CMK (cell line): ENCODE measurements around the gene HIC1.

Experiments used
- DNase-seq: peaks from one replicate; pipeline ENCODE4 v3.0.0-alpha.2; 2010; ENCODE audit warnings: low read depth

HIC1 gene

DNA sequence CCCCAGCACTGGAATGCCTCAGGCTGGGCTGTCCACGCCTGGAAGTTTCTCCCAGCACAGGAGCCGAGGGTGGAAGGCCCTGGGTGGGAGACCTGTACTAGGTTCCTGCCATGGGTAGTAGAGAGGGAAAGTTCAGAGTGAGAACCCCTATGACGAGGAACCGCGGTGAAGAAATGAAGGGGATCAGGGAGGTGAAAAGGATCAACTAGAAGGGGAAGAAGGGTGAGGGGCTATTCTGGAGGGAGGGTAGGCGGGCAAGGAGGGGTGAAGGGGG is 5.4 kb downstream of the HIC1 start:
- no peak for DNase-seq

DNA sequence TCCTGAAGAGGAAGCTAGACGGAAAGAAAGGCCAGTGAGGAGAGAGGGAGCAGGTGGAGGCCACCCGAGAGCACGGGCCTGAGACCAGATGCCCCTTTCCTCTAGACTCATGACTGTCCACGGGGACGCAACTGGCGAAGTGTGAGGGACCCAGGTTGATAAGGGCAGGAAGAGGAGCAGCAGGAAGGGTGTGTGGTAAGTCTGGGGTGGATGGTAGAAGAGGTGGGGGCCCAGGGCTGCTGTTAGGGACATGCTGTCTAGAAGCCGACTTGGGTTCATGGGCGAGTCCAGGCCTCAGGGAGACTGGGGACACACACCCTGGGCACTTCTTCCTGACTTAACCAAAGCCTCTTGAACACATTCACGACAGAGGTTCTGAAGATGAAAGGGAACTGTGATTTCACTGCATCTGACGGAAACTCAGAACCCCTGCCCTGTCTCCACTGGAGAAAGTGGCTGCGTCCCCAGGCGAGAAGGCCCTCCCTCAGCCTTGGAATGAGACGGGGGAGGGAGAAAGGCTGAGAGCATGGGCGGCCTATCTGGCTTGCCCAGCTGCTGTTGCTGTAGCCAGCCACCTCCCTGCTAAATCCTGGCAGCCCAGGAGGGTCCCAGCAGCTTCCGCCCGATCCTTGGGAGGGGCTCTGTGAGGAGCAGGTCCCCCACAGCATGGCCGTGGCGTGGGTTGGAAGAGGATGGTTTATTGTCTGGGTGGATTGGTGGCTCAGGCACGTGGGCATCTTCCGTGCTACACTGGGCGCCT is 6.0 kb downstream of the HIC1 start:
- no peak for DNase-seq

DNA sequence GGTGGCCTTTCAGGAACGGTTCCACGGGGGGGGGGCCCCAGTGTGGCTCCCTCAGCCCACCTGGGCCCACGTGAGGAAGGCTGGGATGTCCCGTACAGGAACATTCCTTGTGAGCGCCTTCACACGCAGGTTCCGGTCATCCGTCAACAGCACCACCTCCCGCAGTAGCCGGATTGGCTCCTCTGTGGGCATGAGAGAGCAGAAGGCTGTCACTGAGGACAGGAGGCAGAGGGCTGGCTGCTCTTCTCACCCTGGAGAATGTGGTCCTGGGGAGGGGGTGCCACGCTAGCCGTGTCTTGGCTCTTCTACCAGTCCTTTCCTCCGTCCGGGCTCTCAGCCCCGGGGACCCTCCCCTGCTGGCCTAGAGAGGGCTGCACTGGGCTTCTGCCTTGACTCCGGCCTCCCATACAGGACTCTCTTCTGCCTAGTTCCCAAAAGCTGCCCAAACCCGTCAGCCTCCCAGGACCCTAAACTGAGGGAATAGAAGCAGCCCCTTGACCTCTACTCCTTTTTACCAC is 6.6 kb downstream of the HIC1 start:
- DNase-seq: no peak

DNA sequence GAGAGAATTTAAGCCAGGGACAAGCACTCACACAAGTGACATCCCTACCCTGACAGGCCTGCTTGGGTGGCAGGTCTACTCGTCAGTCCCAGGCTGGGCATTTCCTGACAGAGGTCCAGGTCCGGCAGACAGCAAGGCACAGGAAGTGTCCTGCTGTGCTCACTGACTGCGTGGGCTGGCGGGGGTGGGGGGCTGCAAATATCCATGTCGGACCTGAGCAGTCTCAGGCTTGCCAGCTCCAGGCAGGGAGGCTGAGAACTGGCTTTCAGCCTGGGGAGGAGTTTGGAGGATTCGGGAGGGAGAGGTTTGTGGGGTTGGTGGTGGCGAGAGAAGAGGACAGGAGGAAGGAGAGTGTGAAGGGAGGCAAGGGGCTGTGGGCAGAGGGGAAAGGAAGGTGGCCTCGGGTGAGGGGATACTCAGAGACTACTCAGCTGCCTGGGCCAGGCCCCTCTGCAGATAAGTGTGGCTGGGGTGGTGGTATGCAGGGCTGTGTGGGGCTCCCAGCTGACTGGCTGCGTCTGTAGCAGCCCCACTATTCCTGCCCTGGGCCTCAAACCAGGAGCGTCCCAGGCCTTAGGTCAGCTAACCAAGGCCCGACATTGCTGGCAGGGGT is 7.8 kb downstream of the HIC1 start:
- no peak for DNase-seq

DNA sequence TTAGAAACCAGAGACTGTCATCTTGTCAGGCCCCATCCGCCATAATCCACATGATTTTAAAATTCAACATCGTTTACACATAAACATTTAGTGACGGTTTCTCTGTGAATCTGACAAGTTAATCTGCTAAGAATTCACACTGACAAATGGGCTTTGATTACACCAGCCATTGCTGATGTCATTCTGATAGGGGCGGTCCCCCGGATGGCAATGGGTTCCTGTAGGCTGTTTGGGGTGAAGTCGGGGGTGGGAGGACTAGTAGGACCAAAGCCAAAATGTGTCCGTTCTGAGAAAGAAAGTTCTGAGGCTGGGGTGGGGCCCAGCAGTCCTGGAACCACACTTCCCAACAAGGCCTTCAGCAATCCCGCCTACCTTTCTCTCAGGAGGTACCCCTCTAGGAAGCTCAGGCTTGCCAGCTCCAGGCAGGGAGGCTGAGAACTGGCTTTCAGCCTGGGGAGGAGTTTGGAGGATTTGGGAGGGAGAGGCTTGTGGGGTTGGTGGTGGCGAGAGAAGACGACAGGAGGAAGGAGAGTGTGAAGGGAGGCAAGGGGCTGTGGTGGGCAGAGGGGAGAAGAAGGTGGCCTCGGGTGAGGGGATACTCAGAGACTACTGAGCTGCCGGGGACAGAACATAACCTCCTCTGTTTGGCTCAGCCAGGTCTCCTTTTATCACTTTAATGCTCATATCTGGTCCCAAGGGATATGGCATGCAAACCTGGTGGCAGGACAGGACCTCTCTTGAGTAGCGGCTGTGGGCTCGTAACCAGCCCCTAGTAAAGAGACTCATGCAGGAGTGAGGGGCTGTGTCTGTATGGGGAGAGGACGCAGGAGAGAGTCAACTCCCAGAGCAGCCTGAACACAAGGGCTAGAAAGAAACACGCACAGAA is 8.6 kb downstream of the HIC1 start:
- DNase-seq: no peak

DNA sequence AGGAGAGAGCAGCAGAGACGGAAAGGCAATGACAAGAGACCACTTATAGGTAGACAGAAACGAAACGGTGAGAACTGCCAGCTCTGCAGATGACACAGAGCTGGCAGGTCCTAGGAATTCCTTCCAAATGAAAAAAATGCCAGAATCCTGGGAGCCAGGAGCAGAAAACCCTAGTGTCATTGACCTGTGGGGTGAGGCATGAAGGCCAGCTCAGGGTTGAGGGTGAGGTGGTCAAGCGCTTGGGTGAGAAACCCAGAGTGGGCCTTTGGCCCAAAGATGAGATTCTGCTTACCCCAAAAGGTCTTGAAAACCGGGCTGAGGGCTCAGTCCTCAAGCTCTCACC is 9.2 kb downstream of the HIC1 start:
- DNase-seq: no peak

DNA sequence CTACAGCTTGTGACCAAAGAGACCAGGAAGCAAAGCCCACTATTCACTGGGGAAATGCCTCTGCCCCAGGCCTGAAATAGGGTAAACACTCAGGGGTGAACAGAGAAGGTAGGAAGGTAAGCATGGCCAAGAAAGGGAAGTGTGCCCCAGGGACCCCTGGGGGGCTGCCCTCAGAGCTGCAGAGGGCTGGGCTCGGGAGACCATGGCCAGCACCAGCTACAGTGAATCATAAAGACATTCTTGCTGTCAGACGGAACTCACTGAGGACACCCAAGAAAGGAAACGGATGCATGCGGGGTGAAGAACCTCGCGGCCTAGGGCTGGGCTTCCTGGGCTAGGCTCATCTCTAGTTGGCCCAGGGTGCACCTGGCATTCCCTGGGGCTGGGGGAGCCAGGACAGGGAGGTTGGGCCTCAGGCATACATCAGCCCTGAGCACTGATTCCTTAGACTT is 9.6 kb downstream of the HIC1 start:
- no peak for DNase-seq

DNA sequence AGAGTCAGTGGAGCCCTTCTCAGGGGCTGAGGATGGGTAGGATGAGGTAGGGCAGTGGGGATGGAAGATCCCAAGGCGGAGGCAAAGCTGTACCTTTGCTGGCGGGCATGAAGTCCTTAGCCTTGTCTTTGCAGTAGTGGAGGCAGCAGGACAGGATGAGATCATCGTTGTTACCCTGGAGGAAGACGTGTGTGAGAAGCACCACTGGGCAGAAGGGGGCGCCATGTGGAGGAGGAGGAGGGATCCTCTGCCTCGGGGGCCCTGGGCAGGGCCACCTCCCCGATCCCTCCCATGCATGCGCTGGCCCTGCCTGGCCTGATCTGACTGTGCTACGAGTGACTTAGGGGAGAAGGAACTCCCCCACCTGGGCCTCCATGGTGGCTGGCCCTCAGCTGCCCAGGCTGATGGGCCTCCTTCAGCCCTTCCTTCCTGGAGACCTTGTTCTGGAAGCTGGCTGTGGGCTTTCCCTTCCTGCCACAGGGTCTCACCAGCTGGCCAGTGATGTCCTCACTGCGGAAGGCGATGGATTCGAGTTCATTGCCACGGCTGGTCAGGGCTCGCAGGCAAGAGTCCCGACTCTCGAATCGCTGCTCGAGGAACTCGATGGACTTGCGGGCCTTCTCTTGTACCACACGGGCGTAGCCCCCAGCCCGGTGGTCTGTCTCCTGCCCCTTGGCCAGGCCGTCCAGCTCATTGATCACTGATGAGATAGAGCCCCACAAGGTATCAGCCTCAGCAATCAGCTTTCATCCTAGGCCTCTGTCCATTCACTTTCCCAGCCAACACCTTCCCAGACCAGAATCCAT is 10.3 kb downstream of the HIC1 start:
- no peak for DNase-seq

DNA sequence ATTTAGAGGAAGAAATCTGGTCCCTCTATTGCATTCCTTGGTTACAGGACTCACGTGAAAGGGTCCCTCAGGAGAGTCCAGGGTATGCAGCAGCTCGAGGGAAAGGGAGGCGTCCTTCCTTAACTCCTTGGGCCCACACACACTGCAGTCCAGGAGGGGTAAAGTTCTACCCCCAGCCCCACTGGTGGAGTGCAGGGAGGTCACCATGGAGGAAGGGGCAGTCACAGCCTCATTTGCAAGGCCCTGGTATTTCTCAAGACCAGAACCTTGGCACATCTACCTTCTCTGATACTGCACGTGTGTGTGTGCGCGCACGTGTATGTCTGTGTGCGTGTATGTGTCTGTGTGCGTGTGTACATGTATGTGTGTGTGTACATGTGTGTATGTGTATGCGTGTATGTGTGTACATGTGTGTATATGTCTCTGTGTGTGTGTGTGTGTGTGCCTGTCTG is 11.1 kb downstream of the HIC1 start:
- no peak for DNase-seq

DNA sequence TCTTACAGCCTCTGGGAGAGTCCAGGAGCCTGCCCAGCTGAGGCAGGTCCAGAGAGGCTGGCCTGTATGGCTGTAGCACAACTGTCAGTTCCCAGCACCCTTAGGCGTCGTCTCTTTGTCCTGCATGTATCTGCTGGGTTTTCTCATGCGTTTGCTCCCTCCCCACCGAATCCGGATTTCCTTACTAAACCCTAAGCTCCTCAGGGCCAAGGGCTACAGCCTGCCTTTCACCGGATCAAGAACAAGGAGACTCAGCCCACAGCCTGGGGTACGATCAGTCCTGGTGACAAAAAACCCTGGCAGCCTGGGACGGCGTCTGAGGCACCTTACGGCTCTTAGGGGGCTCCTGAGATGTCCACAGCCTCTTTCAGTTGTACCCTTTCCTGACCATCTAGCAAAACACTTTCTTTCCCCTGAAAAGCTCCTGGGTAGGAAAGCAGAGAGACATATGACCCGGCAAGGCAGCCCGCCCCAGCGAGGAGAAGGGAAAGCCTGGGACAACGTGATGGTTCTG is 12.2 kb downstream of the HIC1 start:
- DNase-seq: no peak

DNA sequence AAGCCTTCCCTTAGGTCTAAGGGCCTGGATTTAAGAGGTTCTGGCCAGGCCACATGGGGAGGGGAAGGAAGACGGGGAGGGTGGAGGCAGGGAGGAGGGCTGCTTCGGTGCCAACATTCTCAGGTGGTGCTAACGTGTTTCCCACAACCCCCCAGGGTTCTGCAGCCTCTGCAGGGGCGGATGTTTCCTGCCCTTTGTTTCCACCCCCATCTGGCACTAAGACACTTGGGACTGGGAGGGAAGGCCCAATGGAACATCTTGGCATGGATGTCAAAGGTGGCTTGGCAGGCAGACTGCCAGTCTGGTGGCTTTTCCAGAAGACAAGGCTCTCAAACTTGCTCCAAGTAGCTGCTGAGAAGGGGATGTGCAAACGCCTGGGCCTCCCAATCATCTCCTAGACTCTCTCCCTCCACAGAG is 12.7 kb downstream of the HIC1 start:
- DNase-seq: no peak

DNA sequence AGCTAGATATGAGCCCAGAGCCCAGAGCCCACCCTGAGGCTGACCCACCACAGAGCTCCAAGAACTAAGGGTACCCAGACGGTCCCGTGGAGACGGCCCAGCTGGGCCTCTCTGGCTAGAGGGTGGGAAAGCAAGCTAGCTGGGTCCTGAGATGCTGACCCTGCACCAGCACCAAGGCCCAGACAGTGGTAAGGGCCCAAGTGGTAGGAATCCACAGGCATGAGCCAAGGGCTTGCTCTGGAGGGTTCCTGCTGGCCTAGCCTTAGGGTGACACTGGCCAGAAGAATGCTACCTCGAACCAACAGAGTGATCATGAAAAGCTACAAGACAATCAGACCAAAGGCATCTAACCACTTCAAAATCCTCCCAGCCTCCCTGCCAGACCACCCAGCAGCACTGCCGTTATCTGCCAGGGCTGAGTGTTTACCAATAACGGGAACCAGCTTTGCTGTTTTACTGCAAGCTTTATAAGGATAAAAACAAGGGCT is 13.2 kb downstream of the HIC1 start:
- DNase-seq: no peak

DNA sequence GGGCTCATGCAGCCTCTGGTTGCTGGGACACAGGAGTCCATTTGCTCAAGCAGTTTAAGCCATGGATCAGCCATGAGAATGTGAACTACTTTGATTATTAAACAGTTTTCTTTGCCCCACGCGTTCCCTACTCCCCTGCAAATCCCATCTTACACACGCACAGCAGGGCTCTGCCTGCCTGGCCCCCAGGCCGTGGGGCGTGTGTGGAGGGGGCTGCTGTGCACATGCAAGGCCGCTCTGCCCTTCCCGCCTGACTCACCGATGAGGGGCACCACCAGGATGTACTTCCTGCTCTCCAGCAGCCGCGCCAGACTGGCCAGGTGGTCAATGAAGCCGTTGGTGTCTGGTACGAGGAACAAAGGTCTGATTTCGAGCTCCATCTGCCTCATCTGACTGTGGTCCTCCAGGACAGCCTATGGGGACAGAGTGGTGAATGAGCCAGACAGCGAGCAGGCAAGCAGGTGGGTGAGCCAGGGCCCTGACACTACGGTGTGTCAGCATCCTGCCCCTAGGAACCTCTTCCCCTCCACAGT is 13.7 kb downstream of the HIC1 start:
- no peak for DNase-seq

DNA sequence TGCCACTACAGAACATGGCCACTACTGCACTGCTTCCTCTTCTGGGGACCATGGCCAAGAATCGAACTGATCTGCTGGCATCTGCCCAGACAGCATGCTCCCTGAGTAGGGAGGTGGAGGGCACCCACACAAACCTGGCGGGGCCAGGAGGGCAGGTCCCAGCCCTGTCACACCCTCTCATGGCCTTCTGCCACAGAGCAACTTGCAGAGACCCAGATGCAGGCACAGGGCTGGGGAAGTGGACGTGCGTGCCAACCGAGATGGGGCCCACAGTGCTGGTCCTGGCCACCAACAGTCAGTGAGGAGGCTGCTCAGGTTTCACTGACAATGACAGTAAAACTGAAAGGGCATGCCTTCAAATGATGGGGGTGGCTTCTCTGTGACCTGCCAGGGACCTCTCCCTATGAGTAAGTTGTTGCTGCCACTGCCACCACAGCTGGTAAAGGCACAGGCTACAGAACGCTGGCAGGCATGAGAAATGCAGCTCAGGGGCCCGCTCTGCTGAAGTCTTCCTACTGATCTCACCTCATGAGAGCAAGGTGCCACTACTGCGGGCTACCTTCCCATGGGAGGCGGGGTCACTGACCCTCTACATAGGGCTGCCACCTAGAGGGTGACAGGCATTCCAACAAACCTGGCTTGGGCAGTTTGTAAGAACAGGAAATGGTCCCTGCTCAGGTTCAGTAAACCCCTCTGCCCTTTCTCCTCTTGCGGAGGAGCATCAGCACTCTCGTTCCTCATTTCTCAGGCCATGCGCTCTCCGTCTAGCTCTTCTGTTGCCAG is 15.5 kb downstream of the HIC1 start:
- DNase-seq: no peak

DNA sequence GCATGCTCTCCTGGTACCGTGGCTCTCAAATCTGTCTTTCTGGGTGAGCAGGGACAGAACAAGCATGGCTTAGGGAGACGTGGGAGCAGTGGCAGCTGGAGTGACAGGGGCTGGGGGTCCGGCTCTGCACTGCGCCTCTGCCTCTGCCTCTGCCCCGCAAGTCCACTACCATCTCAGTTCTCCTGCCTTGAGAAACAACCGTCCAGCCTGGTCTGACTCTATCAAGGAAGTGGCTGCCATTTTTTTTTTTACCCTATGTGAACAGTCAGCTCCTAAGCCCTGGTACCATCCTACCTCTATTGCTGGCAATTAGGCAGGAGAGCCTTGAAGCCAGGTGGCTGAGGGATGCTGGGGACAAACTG is 16.1 kb downstream of the HIC1 start:
- no peak for DNase-seq

DNA sequence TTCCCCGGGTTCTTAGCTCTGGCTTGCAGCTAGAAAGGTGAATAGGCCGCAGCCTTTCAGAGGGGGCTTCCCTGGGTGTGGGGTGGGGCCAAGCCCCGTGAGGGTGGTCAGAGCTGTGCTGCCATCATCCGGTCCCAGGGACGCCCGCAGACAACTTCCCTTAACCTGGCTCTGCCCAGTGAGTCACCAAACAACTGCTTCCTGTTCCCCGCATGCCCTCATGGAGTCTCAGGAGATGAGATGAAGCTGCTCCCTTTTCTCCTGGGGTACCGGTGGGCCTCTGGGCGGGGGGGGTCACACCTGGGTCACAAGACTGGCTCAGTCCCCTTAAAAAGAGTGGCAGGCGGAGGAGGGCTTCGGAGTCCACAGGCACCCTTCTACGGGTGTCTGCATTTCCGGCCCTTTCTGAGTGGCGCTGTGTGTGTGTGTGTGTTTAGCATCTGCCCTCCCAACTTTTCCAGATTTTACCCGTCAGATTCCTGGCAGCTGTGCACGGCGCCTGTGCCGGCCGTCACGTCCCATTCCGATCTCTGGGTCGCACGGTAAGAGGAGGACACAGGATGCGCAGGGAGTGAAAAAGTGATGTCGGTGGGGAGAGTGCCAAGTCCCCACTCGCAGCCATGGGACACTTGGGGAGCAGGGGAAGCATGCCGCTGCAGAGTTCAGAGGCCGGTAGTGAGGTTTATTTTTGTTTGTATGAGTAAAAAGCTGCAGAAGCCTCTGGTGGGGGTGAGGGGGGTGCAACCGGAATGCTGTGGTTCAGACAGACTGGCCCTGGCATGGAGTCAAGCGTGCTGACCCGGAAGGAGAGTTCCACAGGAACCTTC is 16.8 kb downstream of the HIC1 start:
- no peak for DNase-seq

DNA sequence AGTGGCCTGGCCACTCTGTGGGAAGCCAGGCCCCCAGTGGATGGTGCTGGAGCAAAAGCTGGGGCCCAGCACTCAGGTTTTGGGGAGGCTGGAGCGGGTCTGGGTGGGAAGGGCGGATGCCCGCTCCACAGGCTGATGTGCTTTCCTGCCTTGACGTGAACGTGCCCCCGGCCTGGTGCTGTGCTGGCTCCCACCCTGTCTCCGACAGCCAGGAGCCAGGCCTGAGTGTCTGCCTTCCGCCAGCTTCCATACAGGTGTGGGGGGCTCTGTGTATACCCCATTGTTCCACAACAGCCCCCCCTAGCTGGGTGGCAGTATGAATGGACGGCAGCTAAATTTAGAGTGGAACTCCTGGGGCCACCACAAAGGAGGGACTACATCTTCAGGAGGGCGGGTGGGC is 20.0 kb downstream of the HIC1 start:
- DNase-seq: no peak

DNA sequence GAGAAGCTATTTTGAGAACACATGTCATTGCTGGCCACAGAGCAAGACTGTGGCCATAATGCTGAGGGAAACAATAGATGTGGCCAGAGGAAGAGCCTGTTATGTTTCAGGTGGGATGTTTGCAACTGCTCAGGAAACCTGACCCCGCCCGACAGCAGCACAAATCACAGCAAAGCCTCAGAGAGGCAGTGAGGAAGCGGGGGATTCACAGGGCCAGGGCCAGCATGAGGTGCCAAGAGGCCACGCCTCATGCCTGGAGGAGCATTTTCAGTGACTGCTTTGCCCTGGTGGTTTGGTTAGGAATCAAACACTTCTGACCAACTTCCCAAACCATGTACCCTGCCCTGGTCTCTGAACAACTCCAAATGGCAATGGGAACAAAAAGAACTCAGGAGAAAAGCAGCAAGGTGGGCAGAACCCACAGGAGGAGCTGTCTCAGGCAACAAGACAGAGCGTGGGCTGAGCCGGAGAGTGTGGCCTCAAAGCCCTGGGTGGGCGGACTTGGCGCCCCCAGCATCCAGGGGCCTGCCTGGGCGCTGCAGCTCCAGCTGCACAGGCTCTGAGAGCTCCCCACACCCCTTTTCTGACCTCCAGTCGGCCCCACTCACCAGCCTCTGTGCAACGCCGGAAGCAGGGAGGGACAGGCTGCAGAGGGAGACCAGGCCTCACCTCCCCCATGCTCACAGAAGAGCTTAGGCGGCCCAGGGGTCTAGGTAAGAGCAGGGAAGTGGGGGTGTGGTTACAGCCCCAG is 20.6 kb downstream of the HIC1 start:
- no peak for DNase-seq
